HCT116 (cell line): ENCODE measurements around the gene L3HYPDH. TPM values are rescaled to one million over a fixed set of nuclear protein-coding genes. Genes with fewer than 3 reads are reported as not detected.

Experiments used
- ATAC-seq: fragments of 200-7000 bp; cut with Tn5 transposase; 2 replicates; pipeline ENCODE4 v1.9.1; 2020; ENCODE audit warnings: mild to moderate bottlenecking, moderate library complexity
- BruUV-seq: library from RNA; stranded (reverse); fragments of 400-500 nt; replicated peaks from 2 replicates; lab custom pipeline; 2021; lab: Mats Ljungman, UMichigan
- CTCF ChIA-PET: fragments of 300-600 bp; sonication (Branson Sonifier 250); formaldehyde crosslinking; loops from one replicate; lab custom pipeline; 2021; ENCODE audit warnings: antibody characterized with exemption; lab: Charles Lee
- POLR2A ChIA-PET: fragments of 300-600, 350-600 bp; sonication (Branson Sonifier 250); formaldehyde crosslinking; loops from one replicate; lab custom pipeline; 2021; ENCODE audit warnings: antibody characterized with exemption; lab: Charles Lee
- RAD21 ChIA-PET, 2 experiments: fragments of 300-600 bp; sonication (Branson Sonifier 250); formaldehyde crosslinking; loops; one replicate each; lab custom pipeline; 2023; ENCODE audit warnings: low total read pairs in 2 of 2; ENCODE audit not compliant: uncharacterized antibody in 2 of 2, unreplicated experiment in 2 of 2, low non-redundant PET in 1 of 2; lab: Charles Lee
- DNase-seq: peaks from one replicate; pipeline ENCODE4 v3.0.0-alpha.2; 2010; ENCODE audit warnings: low read depth, low spot score
- H2AFZ ChIP-seq: fragments of 200-600 bp; shearing (Covaris generic), sonication (generic); 2 replicates; pipeline ENCODE4 v1.6.1; 2017; ENCODE audit warnings: low read depth, mixed run types, mixed read lengths, antibody characterized with exemption, low read length; ENCODE audit not compliant: poor library complexity, severe bottlenecking
- H3K27ac ChIP-seq: 2 replicates; pipeline ENCODE4 v1.5.1; 2012; ENCODE audit warnings: low read depth, low read length
- H3K27me3 ChIP-seq: fragments of 200-600 bp; sonication (generic); 2 replicates; pipeline ENCODE4 v1.6.1; 2016; ENCODE audit warnings: mixed run types, low read length, mixed read lengths; ENCODE audit not compliant: insufficient read depth
- H3K36me3 ChIP-seq, 2 experiments: fragments of 200-500 bp in 1 of 2; fragments of 200-600 bp in 1 of 2; sonication (Bioruptor generic) in 1 of 2; sonication (generic) in 1 of 2; 2 replicates each; pipeline versions ENCODE4 v1.5.1 to v1.6.1; 2014 to 2016; ENCODE audit warnings: low read length in 2 of 2, inconsistent platforms in 1 of 2, mixed read lengths in 1 of 2, mixed run types in 1 of 2; ENCODE audit not compliant: insufficient read depth in 2 of 2, control insufficient read depth in 1 of 2
- H3K4me1 ChIP-seq, 2 experiments: fragments of 200-600 bp in 1 of 2; sonication (generic) in 1 of 2; 2 replicates each; pipeline versions ENCODE4 v1.5.1 to v1.6.1; 2012 to 2017; ENCODE audit warnings: low read length in 2 of 2, inconsistent platforms in 1 of 2, mild to moderate bottlenecking in 1 of 2, mixed read lengths in 1 of 2, mixed run types in 1 of 2, moderate library complexity in 1 of 2; ENCODE audit not compliant: insufficient read depth in 2 of 2, control insufficient read depth in 1 of 2
- H3K4me2 ChIP-seq: fragments of 200-600 bp; sonication (generic); 2 replicates; pipeline ENCODE4 v1.6.1; 2017; ENCODE audit warnings: mixed run types, low read length, mixed read lengths
- H3K4me3 ChIP-seq, 2 experiments: fragments of 200-600 bp in 1 of 2; sonication (generic) in 1 of 2; replicated peaks in 1 of 2; 2 replicates each; pipeline ENCODE4 v1.5.1; 2011 to 2016; ENCODE audit warnings: low read length in 2 of 2, control low read depth in 1 of 2, low read depth in 1 of 2, mild to moderate bottlenecking in 1 of 2, mixed read lengths in 1 of 2, mixed run types in 1 of 2
- H3K79me2 ChIP-seq: fragments of 200-600 bp; sonication (generic); 2 replicates; pipeline ENCODE4 v1.6.1; 2017; ENCODE audit warnings: mild to moderate bottlenecking, mixed run types, low read length, moderate library complexity, mixed read lengths; ENCODE audit not compliant: insufficient read depth
- H3K9ac ChIP-seq: fragments of 200-600 bp; sonication (generic); 2 replicates; pipeline ENCODE4 v1.6.1; 2016; ENCODE audit warnings: low read length, mixed read lengths
- H3K9me2 ChIP-seq: fragments of 200-600 bp; sonication (generic), shearing (Covaris generic); 2 replicates; pipeline ENCODE4 v1.6.1; 2017; ENCODE audit warnings: mixed run types, mild to moderate bottlenecking, moderate library complexity; ENCODE audit not compliant: insufficient read depth
- H3K9me3 ChIP-seq, 2 experiments: fragments of 200-500 bp in 1 of 2; fragments of 200-600 bp in 1 of 2; sonication (Bioruptor generic) in 1 of 2; sonication (generic) in 1 of 2; 2 replicates each; pipeline ENCODE4 v1.6.1; 2014 to 2017; ENCODE audit warnings: low read length in 2 of 2, mixed read lengths in 2 of 2, inconsistent platforms in 1 of 2, low read depth in 1 of 2, mild to moderate bottlenecking in 1 of 2, mixed run types in 1 of 2, moderate library complexity in 1 of 2; ENCODE audit not compliant: control insufficient read depth in 1 of 2, insufficient read depth in 1 of 2
- H4K20me1 ChIP-seq: fragments of 200-600 bp; sonication (generic), shearing (Covaris generic); 2 replicates; pipeline ENCODE4 v1.6.1; 2017; ENCODE audit warnings: mixed run types, mild to moderate bottlenecking, moderate library complexity; ENCODE audit not compliant: insufficient read depth
- ATF3 ChIP-seq: IDR thresholded peaks from 2 replicates; pipeline ENCODE4 v1.6.1; 2012
- CEBPB ChIP-seq: IDR thresholded peaks from 2 replicates; pipeline ENCODE4 v1.6.1; 2012; ENCODE audit warnings: low read depth
- CTCF ChIP-seq, 3 experiments: fragments of 200-600 bp in 1 of 3; sonication (generic) in 1 of 3; IDR thresholded peaks in 2 of 3; conservative IDR thresholded peaks in 1 of 3; 2 replicates each; pipeline ENCODE4 v1.5.1; 2012 to 2017; ENCODE audit warnings: low read depth in 2 of 3, low read length in 2 of 3, antibody characterized with exemption in 1 of 3, borderline replicate concordance in 1 of 3, control low read depth in 1 of 3, mild to moderate bottlenecking in 1 of 3, mixed read lengths in 1 of 3, mixed run types in 1 of 3, moderate library complexity in 1 of 3; ENCODE audit not compliant: insufficient read depth in 1 of 3
- EGR1 ChIP-seq: IDR thresholded peaks from 2 replicates; pipeline ENCODE4 v1.6.1; 2012; ENCODE audit warnings: low read depth
- ELF1 ChIP-seq: IDR thresholded peaks from 2 replicates; pipeline ENCODE4 v1.6.1; 2012; ENCODE audit warnings: low read depth, borderline replicate concordance
- EZH2phosphoT487 ChIP-seq: fragments of 200-600 bp; IDR thresholded peaks from 2 replicates; pipeline ENCODE4 v1.6.1; 2018; ENCODE audit warnings: antibody characterized with exemption, borderline replicate concordance
- FOSL1 ChIP-seq: IDR thresholded peaks from 2 replicates; pipeline ENCODE4 v1.6.1; 2012; ENCODE audit warnings: low read depth
- POLR2A ChIP-seq: IDR thresholded peaks from 2 replicates; pipeline ENCODE4 v1.7.0; 2011; ENCODE audit warnings: borderline replicate concordance; ENCODE audit not compliant: insufficient read depth, insufficient read length; ENCODE audit errors: extremely low read depth
- POLR2AphosphoS5 ChIP-seq: IDR thresholded peaks from 2 replicates; pipeline ENCODE4 v1.6.1; 2011; ENCODE audit warnings: mild to moderate bottlenecking, low read depth, low read length, moderate library complexity
- RAD21 ChIP-seq: IDR thresholded peaks from 2 replicates; pipeline ENCODE4 v1.6.1; 2012; ENCODE audit warnings: low read depth, mild to moderate bottlenecking
- SIN3A ChIP-seq: IDR thresholded peaks from 2 replicates; pipeline ENCODE4 v1.6.1; 2012; ENCODE audit warnings: low read depth
- SRF ChIP-seq: IDR thresholded peaks from 2 replicates; pipeline ENCODE4 v1.6.1; 2012; ENCODE audit warnings: low read depth
- ZNF274 ChIP-seq: fragments of 200-500 bp; sonication (Bioruptor generic); IDR thresholded peaks from 2 replicates; pipeline ENCODE4 v1.6.1; 2014; ENCODE audit warnings: mild to moderate bottlenecking, low read depth, low read length, inconsistent platforms
- intact Hi-C: fragments of 100-400 bp; cut with micrococcal nuclease; formaldehyde crosslinking; loops from 2 replicates; pipeline ENCODE4 v1.10.0; 2022
- total RNA-seq: library from RNA; stranded (reverse); gene quantifications from one replicate; pipeline ENCODE4 v1.2.1, GENCODE V29; 2021; ENCODE audit not compliant: unreplicated experiment
- TF ChIP-seq, protein P1 (sequence below): IDR thresholded peaks from 2 replicates; pipeline ENCODE4 v1.6.1; 2011; ENCODE audit warnings: mild to moderate bottlenecking, low read length, moderate library complexity; ENCODE audit not compliant: insufficient replicate concordance; ENCODE audit errors: extremely low read depth

L3HYPDH gene
- total RNA-seq, 1 experiment from 2014 or later: 19.5 TPM

GRCh38 chr14:59511916-59512575, 27.8 kb upstream of the L3HYPDH start:
- Histone ChIP-seq H2AFZ (no peak overlapping the region), H3K36me3 (no peaks in the 10 kb centered on the region), H3K9me3 (no peaks in the 10 kb centered on the region), H3K4me1 (no peaks in the 10 kb centered on the region), H3K9ac (no peak overlapping the region), H3K27me3 (no peaks in the 10 kb centered on the region), H3K4me2 (no peak overlapping the region), H4K20me1 (no peaks in the 10 kb centered on the region), H3K27ac (no peak overlapping the region), H3K9me2 (no peaks in the 10 kb centered on the region), H3K4me3 (no peak overlapping the region), H3K79me2 (no peaks in the 10 kb centered on the region)
- RAD21 ChIA-PET: no interaction called here
- POLR2A ChIA-PET: no interaction called here
- CTCF ChIA-PET: interaction anchor here (1.1 to 1.3 kb wide), 6 partner anchors 11 to 387 kb away, joined by 3 to 6 read pairs (median 4); no protein-coding TSS in a partner anchor
- intact Hi-C loops: loop anchor here (5.0 kb wide), 1 partner anchor 465 kb away; no protein-coding TSS in a partner anchor
- DNase-seq (no peak), ATAC-seq (peak; percentile 71)
- BruUV-seq: no TSS peak
- TF ChIP-seq CEBPB: no peak
- no peak for TF ChIP-seq ZNF274
- no peak for TF ChIP-seq FOSL1
- TF ChIP-seq SIN3A: no peak
- peak; percentile 23 to 81 (median 74); a peak in 4 of 6 replicates for TF ChIP-seq CTCF (IDR thresholded peaks at IDR 0.05 in 2 of 3, conservative IDR thresholded peaks at IDR 0.05 in 1 of 3; ENCODE audit: borderline replicate concordance in 1 of 3, insufficient read depth in 1 of 3, low read depth in 2 of 3, low read length in 2 of 3)
- no peak for TF ChIP-seq ATF3
- TF ChIP-seq, protein P1, sequence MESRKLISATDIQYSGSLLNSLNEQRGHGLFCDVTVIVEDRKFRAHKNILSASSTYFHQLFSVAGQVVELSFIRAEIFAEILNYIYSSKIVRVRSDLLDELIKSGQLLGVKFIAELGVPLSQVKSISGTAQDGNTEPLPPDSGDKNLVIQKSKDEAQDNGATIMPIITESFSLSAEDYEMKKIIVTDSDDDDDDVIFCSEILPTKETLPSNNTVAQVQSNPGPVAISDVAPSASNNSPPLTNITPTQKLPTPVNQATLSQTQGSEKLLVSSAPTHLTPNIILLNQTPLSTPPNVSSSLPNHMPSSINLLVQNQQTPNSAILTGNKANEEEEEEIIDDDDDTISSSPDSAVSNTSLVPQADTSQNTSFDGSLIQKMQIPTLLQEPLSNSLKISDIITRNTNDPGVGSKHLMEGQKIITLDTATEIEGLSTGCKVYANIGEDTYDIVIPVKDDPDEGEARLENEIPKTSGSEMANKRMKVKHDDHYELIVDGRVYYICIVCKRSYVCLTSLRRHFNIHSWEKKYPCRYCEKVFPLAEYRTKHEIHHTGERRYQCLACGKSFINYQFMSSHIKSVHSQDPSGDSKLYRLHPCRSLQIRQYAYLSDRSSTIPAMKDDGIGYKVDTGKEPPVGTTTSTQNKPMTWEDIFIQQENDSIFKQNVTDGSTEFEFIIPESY: no peak
- TF ChIP-seq SRF: no peak
- no peak for TF ChIP-seq EGR1
- no peak for TF ChIP-seq POLR2AphosphoS5
- no peak for TF ChIP-seq EZH2phosphoT487
- TF ChIP-seq POLR2A: no peak
- peak; percentile 24; the same call in 1 of the 2 replicates for TF ChIP-seq RAD21
- TF ChIP-seq ELF1: no peak
